ENCODE results near the gene GAS2L1.
A peak's percentile ranks its signal among the peaks of the same experiment; 100 is the strongest.

- TF ChIP-seq CTCF (IDR thresholded peaks at IDR 0.05) (no peak), POLR2AphosphoS5 (IDR thresholded peaks at IDR 0.05; ENCODE audit: low read depth, low read length) (peak; percentile 11; the same call in 1 of the 2 replicates)
Measured at GRCh38 chr22:29300807-29301601, 5.4 kb upstream of the GAS2L1 start.
